ENCODE results near the gene LRP5.
"Not testable (repeated sequence)": the region's sequence is repeated elsewhere in the genome, so short reads cannot be mapped to it uniquely, and the experiment has no call there.

LRP5 gene

DNA sequence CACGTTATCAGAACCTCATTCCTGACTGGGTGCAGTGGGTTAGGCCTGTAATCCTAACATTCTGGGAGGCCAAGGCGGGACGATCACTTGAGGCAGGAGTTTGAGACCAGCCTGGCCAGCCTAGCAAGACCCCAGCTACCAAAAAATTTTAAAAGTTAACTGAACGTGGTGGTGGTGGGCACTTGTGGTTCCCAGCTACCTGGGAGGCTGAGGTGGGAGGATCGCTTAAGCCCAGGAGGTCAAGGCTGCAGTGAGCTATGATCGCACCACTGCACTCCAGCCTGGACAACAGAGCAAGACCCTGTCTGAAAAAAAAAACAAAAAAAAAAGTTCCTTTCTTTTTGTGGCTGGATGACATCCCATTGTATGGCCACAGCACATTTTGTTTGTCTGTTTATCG is 80.4 kb downstream of the LRP5 start:
- DNase-seq (ENCODE audit: low spot score): no peak

DNA sequence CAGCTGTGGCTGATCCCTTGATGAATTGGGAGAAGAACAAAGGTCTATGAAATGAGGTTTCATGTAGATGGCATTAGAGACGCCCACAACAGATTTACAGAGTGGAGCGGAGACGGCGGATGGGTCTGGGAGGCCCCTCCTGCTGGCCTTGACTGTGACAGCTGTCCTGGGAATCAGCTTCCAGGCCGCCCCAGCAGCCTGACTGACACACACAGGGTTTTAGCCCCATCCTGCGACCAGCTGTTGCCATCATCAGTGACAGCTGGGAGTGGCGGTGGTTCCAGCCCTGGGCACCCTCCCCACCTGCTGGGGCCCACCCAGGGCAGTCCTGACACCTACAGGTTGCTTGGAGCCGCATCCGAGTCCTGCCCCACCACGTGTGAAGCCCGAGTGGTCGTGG is 84.1 kb downstream of the LRP5 start:
- DNase-seq (ENCODE audit: low spot score): no peak

DNA sequence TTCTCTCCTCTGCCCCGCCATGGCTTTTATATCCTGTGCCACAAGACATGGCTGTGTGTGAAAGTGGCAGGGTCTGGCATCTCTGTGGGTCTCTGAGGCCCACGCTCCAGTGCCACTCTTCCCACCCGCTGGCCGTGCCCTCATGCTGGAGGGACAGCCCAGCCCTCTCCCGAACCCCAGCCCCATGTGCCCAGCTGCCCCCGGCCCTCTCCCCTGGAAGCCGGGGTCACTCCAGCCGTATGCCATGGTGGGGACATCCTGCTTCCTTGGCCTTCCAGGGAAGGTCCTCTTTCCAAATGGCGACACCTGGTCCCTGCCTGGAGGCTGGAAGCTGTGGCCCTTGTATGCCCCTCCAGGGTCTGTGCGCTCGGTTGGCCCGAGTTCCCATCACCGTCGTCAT is 84.9 kb downstream of the LRP5 start:
- DNase-seq (ENCODE audit: low spot score): no peak

DNA sequence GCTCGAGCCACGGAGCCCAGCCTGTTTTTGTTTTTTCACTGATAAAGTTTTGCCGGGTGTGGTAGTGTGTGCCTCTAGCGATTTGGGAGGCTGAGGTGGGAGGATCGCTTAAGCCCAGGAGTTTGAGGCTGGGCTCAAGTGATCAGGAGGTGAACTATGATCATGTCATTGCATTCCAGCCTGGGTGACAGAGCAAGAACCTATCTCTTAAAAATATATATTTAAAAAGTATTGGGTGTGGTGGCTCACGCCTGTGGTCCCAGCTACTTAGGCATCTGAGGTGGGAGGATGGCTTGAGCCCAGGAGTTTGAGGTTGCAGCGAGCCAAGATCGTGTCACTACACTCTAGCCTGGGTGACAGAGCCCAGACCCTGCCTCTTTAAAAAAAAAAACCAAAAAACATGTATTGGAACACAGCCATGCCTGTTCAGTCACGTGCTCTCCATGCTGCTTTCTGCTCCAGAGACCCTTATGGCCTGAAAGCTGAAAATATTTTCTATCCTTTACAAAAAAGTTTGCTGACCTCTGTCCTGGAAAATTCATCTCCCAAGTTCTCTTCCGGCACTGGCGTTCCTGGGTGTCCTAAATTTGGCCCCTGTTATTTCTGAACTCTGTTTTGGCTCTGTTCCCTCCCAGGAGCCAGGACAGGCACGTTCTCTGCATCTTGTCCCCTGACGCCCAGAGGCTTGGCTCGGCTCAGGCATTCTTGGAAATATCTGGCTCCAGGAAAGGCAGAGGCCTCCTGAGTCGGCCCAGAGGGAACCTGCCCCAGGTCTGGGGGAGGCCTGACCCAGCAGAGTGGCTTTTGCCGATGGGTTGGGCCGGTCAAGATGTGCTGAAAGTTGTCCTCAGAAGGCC is 86.8 kb downstream of the LRP5 start:
- DNase-seq (ENCODE audit: low spot score): no peak

DNA sequence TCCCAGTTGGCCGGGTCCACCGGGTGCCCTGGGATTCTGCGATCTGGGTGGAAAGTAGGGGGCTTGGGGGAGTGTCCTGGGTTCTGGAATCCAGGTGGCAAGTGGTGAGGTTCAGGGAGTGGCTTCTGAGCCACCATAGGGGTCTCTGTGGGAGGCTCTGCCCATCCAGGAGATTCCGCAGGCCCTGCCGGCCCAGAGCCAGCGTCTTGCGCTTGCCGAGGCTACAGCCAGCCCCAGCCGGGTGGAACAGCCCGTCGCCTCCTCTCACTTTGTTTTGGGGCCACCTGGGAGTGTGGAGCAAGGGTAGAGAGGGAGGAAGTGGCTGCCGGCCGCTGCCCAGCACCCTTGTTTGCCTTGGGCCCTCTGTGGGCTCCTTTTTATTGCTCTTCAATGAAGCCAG is 87.5 kb downstream of the LRP5 start:
- DNase-seq (ENCODE audit: low spot score): no peak

DNA sequence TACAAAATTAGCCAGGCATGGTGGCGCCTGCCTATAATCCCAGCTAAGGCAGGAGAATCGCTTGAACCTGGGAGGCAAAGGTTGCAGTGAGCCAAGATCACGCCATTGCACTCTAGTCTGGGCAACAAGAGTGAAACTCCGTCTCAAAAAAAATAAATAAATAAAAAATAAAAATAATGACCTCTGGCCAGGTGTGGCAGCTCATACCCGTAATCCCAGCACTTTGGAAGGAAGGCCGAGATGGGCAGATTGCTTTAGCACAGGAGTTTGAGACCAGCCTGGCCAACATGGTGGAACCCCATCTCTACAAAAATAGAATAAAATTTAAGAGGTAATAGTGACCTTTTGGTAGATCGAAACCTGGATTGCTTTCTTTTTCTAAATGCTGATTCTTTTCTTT is 88.2 kb downstream of the LRP5 start:
- not testable (repeated sequence) for DNase-seq (ENCODE audit: low spot score)

DNA sequence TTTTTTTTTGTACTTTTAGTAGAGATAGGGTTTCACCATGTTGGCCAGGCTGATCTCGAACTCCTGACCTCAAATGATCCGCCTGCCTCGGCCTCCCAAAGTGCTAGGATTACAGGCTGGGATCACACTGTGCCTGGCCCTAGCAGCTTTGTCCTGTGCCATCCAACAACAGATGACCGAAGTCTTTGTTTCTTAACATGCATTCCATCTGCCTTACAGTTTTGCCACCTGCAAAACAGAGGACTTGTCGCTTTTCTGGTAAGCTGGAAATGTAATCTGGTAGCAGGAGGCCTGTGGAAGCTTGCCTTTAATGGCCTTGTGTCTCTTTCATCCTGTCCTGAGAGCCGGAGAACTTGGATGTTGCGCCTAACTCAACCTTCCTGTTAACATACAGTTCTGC is 89.5 kb downstream of the LRP5 start:
- DNase-seq (ENCODE audit: low spot score): no peak

DNA sequence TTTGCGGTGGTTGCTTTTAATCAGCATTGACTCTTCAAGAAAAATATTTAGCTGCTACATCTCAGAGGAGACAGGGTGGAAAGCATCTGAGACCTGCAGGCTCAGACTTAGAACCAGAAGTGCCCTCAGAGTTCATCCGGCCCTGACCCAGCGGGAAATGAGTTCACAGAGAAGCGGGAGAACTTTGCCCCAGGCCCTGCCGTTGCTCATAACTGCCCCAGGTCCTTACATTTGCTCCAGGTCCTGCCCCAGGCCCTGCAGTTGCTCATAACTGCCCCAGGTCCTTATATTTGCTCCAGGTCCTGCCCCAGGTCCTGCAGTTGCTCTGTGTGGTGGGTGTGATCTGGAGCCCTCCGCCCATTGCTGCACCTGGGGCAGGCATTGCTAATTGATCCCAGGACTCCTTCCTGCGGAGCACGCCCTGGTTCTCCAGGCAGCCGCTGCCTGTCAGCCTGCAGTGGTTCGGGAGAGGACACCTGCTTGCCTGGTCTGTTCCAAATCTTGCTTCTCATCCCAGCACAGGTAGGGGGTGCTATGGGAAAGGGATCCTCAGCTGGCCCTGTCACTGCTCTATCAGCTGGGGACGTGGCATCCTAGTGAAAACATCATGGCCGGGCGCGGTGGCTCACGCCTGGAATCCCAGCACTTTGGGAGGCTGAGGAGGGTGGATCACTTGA is 90.1 kb downstream of the LRP5 start:
- no peak for DNase-seq (ENCODE audit: low spot score)

DNA sequence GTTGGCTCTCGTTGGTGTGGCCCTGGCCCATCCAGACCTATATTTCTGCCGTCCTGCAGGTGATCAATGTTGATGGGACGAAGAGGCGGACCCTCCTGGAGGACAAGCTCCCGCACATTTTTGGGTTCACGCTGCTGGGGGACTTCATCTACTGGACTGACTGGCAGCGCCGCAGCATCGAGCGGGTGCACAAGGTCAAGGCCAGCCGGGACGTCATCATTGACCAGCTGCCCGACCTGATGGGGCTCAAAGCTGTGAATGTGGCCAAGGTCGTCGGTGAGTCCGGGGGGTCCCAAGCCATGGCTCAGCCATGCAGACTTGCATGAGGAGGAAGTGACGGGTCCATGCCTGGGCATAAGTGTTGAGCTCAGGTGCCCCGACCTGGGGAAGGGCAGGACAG is 91.0 kb downstream of the LRP5 start:
- no peak for DNase-seq (ENCODE audit: low spot score)

DNA sequence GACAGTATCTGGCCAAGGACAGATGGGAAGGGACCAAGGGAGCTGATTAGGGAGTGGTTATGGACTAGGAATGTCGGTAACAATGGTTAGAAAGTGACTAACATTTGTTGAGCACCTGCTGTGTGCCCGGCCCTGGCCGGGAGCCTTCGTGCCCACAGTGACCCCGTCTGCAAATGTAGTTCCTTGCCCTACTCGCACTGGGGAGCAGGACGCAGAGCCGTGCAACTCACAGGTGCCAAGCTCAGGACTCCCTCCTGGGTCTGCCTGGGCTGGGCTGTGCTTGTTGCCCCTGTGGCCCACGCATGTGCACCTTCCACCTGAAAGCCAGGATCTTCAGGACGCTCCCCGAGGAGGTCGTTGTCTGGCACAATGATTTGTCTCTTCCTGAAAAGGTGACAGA is 91.4 kb downstream of the LRP5 start:
- no peak for DNase-seq (ENCODE audit: low spot score)

DNA sequence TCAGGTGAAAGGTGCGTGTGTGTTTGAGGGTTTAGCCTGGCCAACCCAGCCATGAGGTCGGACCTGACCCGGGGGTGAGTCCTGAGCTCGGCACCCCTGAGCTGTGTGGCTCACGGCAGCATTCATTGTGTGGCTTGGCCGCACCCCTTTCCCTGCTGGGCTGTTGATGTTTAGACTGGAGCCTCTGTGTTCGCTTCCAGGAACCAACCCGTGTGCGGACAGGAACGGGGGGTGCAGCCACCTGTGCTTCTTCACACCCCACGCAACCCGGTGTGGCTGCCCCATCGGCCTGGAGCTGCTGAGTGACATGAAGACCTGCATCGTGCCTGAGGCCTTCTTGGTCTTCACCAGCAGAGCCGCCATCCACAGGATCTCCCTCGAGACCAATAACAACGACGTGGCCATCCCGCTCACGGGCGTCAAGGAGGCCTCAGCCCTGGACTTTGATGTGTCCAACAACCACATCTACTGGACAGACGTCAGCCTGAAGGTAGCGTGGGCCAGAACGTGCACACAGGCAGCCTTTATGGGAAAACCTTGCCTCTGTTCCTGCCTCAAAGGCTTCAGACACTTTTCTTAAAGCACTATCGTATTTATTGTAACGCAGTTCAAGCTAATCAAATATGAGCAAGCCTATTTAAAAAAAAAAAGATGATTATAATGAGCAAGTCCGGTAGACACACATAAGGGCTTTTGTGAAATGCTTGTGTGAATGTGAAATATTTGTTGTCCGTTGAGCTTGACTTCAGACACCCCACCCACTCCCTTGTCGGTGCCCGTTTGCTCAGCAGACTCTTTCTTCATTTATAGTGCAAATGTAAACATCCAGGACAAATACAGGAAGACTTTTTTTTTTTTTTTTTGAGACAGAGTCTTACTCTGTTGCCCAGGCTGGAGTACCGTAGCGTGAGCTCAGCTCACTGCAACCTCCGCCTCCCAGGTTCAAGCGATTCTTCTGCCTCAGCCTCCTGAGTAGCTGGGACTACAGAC is 94.2 kb downstream of the LRP5 start:
- no peak for DNase-seq (ENCODE audit: low spot score)

DNA sequence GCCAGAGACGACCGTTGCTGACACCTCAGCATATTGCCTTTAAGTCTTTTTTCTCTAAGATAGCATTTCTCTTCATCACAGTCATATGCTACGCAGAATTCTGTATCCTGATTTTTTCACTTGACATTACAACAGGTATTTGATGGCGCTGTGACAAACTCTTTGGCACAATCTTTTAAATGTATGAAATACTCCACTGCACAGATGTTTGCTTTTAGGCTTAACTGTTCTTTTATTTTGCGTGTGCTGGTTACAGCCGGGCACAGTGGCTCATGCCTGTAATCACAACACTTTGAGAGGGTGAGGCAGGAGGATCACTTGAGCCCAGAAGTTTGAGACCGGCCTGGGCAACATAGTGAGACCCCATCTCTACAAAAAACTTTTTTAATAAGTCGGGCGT is 96.1 kb downstream of the LRP5 start:
- no peak for DNase-seq (ENCODE audit: low spot score)

DNA sequence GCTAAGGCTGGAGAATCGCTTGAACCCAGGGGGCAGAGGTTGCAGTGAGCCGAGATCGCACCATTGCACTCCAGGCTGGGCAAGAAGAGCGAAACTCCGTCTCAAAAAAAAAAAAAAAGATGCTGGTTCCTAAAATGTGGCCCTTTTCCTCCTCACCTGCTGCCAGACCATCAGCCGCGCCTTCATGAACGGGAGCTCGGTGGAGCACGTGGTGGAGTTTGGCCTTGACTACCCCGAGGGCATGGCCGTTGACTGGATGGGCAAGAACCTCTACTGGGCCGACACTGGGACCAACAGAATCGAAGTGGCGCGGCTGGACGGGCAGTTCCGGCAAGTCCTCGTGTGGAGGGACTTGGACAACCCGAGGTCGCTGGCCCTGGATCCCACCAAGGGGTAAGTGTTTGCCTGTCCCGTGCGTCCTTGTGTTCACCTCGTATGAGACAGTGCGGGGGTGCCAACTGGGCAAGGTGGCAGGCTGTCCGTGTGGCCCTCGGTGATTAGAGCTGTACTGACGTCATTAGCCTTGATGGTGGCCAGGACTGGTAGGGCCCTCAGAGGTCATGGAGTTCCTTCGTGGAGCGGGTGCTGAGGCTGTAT is 97.5 kb downstream of the LRP5 start:
- DNase-seq (ENCODE audit: low spot score): no peak

DNA sequence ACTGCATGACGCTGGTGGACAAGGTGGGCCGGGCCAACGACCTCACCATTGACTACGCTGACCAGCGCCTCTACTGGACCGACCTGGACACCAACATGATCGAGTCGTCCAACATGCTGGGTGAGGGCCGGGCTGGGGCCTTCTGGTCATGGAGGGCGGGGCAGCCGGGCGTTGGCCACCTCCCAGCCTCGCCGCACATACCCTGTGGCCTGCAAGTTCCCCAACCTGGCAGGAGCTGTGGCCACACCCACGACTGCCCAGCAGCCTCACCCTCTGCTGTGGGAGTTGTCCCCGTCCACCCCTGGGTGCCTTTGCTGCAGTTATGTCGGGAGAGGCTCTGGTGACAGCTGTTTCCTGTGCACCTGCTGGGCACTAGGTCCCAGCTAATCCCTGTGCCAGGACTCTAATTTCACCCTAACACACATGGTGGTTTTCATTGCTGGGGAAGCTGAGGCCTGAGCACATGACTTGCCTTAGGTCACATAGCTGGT is 99.2 kb downstream of the LRP5 start:
- DNase-seq (ENCODE audit: low spot score): no peak

DNA sequence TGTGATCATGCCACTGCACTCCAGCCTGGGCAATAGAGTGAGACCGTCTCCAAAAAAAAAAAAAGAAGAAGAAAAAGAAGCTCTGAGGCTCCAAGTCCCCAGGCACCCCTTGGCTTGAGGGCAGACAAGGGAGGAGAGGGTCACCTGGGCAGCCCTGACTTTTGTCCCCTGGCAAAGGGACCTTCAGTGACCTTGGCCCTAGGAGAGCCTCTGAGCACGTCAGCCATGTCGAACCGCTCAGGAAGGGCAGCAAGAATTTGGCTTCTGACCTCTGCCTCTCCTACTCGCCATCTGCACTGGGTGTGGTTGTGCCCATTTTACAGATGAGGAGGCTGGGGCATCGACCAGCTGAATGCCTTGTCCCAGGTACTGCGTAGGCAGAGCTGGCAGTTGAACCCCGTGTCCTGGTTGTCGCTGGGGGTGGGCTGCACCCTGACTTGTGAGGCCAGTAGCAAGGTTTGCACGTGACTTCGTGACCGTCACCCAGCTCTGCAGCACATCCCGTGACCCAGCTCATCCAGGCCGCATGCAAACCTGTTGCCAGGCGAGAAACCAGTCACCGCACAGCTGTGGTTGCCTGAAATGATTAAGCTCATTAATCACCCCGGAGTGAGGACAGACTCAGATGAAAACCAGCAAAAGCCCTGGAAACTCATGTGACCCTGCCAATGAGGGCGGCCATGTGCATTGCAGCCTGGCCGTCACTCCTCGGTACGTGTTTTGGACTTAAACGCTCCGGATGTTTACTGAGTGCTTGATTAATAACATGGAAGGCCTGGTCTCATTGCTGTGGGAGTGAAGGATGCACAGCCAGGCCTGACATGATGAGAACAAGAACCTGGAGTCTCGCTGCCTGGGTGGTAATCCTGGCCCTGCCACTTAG is 100.4 kb downstream of the LRP5 start:
- peak; percentile 18 for DNase-seq (ENCODE audit: low spot score)

DNA sequence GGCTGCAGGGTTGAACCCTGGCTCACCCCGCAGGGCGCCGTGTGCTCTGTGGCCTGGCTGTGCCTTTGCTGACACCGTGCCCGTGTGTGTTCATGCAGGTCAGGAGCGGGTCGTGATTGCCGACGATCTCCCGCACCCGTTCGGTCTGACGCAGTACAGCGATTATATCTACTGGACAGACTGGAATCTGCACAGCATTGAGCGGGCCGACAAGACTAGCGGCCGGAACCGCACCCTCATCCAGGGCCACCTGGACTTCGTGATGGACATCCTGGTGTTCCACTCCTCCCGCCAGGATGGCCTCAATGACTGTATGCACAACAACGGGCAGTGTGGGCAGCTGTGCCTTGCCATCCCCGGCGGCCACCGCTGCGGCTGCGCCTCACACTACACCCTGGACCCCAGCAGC is 101.2 kb downstream of the LRP5 start:
- no peak for DNase-seq (ENCODE audit: low spot score)

DNA sequence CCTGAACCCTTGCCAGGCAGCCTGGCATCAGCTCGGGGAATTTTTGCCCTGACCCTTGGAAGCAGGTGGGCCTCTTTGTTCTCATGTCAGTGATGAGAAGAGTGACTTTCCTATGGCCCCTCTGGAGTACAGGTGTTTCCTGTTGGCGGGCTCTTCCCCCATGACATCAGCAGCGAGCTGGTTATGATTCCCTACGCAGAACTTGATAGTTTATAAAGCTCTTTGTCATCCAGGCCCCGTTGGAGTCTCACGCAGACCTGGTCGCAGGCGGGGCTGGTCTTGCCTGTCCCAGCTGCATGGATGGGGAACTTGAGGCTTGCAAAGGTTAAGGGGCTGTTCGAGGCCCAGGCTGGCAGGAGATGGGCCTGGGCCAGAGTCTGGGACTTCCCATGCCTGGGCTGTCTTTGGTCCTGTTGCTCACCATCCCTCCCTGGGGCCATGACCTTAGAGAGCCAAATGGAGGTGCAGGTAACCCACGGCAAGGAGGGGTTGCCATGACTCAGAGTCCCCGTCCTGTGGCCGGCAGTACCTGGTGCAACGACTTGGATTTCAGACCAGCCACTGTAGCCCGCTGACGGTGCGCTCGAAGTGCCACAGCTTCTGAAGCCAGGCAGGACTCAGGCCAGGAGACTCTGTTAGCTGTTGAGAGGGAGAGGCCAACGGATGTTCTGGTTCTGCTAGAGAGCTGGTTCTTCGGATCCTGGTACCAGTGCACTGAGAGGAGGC is 102.3 kb downstream of the LRP5 start:
- no peak for DNase-seq (ENCODE audit: low spot score)

DNA sequence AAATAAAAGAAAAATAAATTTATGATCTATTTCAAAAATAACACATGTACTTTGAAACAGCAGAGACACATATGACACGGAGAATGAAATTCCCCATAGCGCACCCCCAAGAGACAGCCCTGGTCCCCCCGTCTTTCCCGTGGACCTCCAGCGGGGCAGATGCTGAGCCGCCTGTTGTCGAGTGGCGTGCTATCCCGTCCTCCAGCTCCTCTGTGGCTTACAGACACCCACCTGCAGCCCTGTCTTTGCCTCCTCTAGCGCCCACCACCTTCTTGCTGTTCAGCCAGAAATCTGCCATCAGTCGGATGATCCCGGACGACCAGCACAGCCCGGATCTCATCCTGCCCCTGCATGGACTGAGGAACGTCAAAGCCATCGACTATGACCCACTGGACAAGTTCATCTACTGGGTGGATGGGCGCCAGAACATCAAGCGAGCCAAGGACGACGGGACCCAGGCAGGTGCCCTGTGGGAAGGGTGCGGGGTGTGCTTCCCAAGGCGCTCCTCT is 103.7 kb downstream of the LRP5 start:
- no peak for DNase-seq (ENCODE audit: low spot score)

DNA sequence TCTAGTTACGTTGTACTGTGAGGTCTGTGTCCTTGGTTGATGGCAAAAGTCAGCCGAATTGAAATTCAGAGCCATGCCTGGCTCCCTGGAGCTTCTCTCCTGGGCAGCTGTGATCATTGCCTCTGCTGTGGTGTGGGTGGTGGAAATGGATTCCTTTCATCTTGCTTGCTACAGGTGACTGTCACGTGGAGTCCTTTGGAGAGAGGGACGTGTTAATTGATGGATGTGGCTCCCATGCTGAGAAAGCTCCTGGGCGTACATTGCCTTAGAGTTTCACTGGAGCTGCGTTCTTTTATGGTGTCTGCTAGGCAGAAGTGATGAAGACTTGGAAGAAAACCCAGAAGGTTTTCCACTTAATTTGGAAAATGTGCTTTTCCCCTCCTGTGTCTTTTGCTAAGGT is 106.3 kb downstream of the LRP5 start:
- DNase-seq (ENCODE audit: low spot score): no peak

DNA sequence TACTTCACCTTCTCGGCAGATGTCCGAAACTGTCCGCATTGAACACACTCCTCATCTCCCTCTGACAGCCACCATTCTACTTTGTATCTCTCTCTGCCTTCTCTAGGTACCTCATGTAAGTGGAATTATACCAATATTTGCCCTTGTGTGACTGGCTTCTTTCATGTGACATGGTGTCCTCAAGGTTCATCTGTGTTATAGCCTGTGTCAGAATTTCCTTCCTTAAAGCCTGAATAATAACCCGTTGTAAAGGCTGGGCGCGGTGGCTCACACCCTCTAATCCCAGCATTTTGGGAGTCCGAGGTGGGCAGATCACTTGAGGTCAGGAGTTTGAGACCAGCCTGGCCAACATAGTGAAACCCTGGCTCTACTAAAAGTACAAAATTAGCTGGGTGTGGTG is 107.8 kb downstream of the LRP5 start:
- DNase-seq (ENCODE audit: low spot score): no peak
